H1 (cell line): ENCODE results near the gene IKZF3. TPM values are rescaled to one million over a fixed set of nuclear protein-coding genes. Genes with fewer than 3 reads are reported as not detected.

Source experiments
- CTCF ChIA-PET: fragments of 300-600 bp; sonication (Branson Sonifier 250); formaldehyde crosslinking; loops from one replicate; lab custom pipeline; 2021; ENCODE audit not compliant: partially characterized antibody; lab: Charles Lee
- POLR2A ChIA-PET: fragments of 300-600 bp; sonication (Branson Sonifier 250); formaldehyde crosslinking; loops from one replicate; lab custom pipeline; 2021; ENCODE audit warnings: inconsistent platforms; ENCODE audit not compliant: partially characterized antibody; lab: Charles Lee
- DNase-seq, 2 experiments: peaks; one replicate each; pipeline versions ENCODE4 v3.0.0 to v3.0.0-alpha.2; 2010 to 2022; ENCODE audit warnings: low spot score in 2 of 2, low read depth in 1 of 2, mixed read lengths in 1 of 2
- FAIRE-seq: peaks from 2 replicates; lab custom pipeline; 2011; peaks lifted over from hg19 to GRCh38; lab: Jason Lieb, UNC
- H2AFZ ChIP-seq: 2 replicates; pipeline ENCODE4 v1.8.1; 2012; ENCODE audit warnings: low read length, inconsistent platforms
- H2AK5ac ChIP-seq: 2 replicates; pipeline ENCODE4 v1.6.1; 2013; ENCODE audit warnings: low read depth, low read length
- H2BK120ac ChIP-seq: replicated peaks from 2 replicates; pipeline ENCODE3; 2013; ENCODE audit warnings: low read depth, low read length, inconsistent platforms
- H2BK12ac ChIP-seq: 2 replicates; pipeline ENCODE4 v1.6.1; 2013; ENCODE audit warnings: low read depth, low read length
- H2BK15ac ChIP-seq: 2 replicates; pipeline ENCODE4 v1.6.1; 2013; ENCODE audit warnings: low read length
- H2BK20ac ChIP-seq: 2 replicates; pipeline ENCODE4 v1.6.1; 2013; ENCODE audit warnings: low read length
- H2BK5ac ChIP-seq: 2 replicates; pipeline ENCODE4 v1.6.1; 2013; ENCODE audit warnings: low read depth, low read length
- H3K14ac ChIP-seq: 2 replicates; pipeline ENCODE4 v1.6.1; 2013; ENCODE audit warnings: inconsistent platforms; ENCODE audit not compliant: insufficient read length
- H3K18ac ChIP-seq: 2 replicates; pipeline ENCODE4 v1.6.1; 2013; ENCODE audit warnings: low read length; ENCODE audit errors: extremely low read depth
- H3K23ac ChIP-seq: 2 replicates; pipeline ENCODE4 v1.6.1; 2013; ENCODE audit warnings: inconsistent platforms; ENCODE audit not compliant: insufficient read length
- H3K23me2 ChIP-seq: 2 replicates; pipeline ENCODE4 v1.6.1; 2013; ENCODE audit warnings: low read depth, low read length
- H3K27ac ChIP-seq: 2 replicates; pipeline ENCODE4 v1.6.1; 2011; ENCODE audit warnings: low read depth, low read length, inconsistent platforms
- H3K27me3 ChIP-seq, 4 experiments: replicated peaks in 1 of 4; 1 replicate in 1 of 4; 2 replicates in 3 of 4; pipeline versions ENCODE4 v1.6.1 to v1.8.1; 2011 to 2013; ENCODE audit warnings: low read length in 3 of 4, mild to moderate bottlenecking in 3 of 4, inconsistent platforms in 2 of 4, mixed read lengths in 2 of 4, moderate library complexity in 1 of 4; ENCODE audit not compliant: control insufficient read depth in 3 of 4, insufficient read depth in 3 of 4; ENCODE audit errors: extremely low read depth in 1 of 4
- H3K36me3 ChIP-seq, 4 experiments: 2 replicates each; pipeline versions ENCODE4 v1.6.1 to v1.8.1; 2011 to 2013; ENCODE audit warnings: mild to moderate bottlenecking in 4 of 4, low read length in 3 of 4, moderate library complexity in 2 of 4, control low read depth in 1 of 4, inconsistent platforms in 1 of 4; ENCODE audit not compliant: insufficient read depth in 4 of 4, control insufficient read depth in 2 of 4
- H3K4ac ChIP-seq: replicated peaks from 2 replicates; pipeline ENCODE3; 2013; ENCODE audit warnings: low read length, low read depth, mixed read lengths, inconsistent platforms; ENCODE audit not compliant: insufficient read length
- H3K4me1 ChIP-seq, 4 experiments: replicated peaks in 1 of 4; 1 replicate in 1 of 4; 2 replicates in 3 of 4; pipeline versions ENCODE4 v1.6.1 to v1.8.1; 2011 to 2013; ENCODE audit warnings: low read length in 3 of 4, inconsistent platforms in 2 of 4, mixed read lengths in 1 of 4; ENCODE audit not compliant: insufficient read depth in 4 of 4, control insufficient read depth in 3 of 4
- H3K4me2 ChIP-seq, 2 experiments: 2 replicates each; pipeline versions ENCODE4 v1.6.1 to v1.8.1; 2011 to 2013; ENCODE audit warnings: low read depth in 2 of 2, low read length in 2 of 2, control low read depth in 1 of 2, inconsistent platforms in 1 of 2, mild to moderate bottlenecking in 1 of 2; ENCODE audit not compliant: insufficient read depth in 1 of 2
- H3K4me3 ChIP-seq, 4 experiments: fragments of 200-600, 300-600 bp in 1 of 4; sonication (generic), shearing (Covaris generic), sonication (Bioruptor Twin) in 1 of 4; 2 replicates each; pipeline versions ENCODE4 v1.5.1 to v1.8.1; 2011 to 2016; ENCODE audit warnings: low read length in 4 of 4, low read depth in 3 of 4, control low read depth in 2 of 4, inconsistent platforms in 2 of 4, mild to moderate bottlenecking in 2 of 4, mixed read lengths in 1 of 4, moderate library complexity in 1 of 4; ENCODE audit not compliant: insufficient read depth in 2 of 4; ENCODE audit errors: extremely low read depth in 1 of 4
- H3K56ac ChIP-seq: replicated peaks from 2 replicates; pipeline ENCODE3; 2013; ENCODE audit warnings: low read depth, mild to moderate bottlenecking, mixed read lengths, low read length, inconsistent platforms; ENCODE audit not compliant: insufficient read length
- H3K79me1 ChIP-seq: 2 replicates; pipeline ENCODE4 v1.6.1; 2013; ENCODE audit warnings: low read depth, low read length, control low read depth
- H3K79me2 ChIP-seq, 2 experiments: 2 replicates each; pipeline versions ENCODE4 v1.6.1 to v1.8.1; 2012 to 2013; ENCODE audit warnings: low read length in 2 of 2, mild to moderate bottlenecking in 2 of 2, inconsistent platforms in 1 of 2; ENCODE audit not compliant: insufficient read depth in 2 of 2, control insufficient read depth in 1 of 2
- H3K9ac ChIP-seq, 4 experiments: replicated peaks in 1 of 4; 1 replicate in 1 of 4; 2 replicates in 3 of 4; pipeline versions ENCODE4 v1.6.1 to v1.8.1; 2011 to 2013; ENCODE audit warnings: low read depth in 3 of 4, low read length in 3 of 4, control low read depth in 2 of 4, mild to moderate bottlenecking in 2 of 4, moderate library complexity in 2 of 4, inconsistent platforms in 1 of 4; ENCODE audit errors: extremely low read depth in 1 of 4
- H3K9me3 ChIP-seq, 2 experiments: 2 replicates each; pipeline versions ENCODE4 v1.6.1 to v1.8.1; 2012 to 2013; ENCODE audit warnings: mild to moderate bottlenecking in 2 of 2, moderate library complexity in 2 of 2, control low read depth in 1 of 2, inconsistent platforms in 1 of 2, low read depth in 1 of 2, low read length in 1 of 2, mixed read lengths in 1 of 2; ENCODE audit not compliant: insufficient read depth in 2 of 2
- H4K20me1 ChIP-seq, 2 experiments: replicated peaks in 1 of 2; 2 replicates each; pipeline versions ENCODE3 to v1.8.1; 2011 to 2013; ENCODE audit warnings: inconsistent platforms in 2 of 2, low read length in 2 of 2, mild to moderate bottlenecking in 1 of 2; ENCODE audit not compliant: insufficient read depth in 2 of 2, control insufficient read depth in 1 of 2
- H4K5ac ChIP-seq: 2 replicates; pipeline ENCODE4 v1.6.1; 2013; ENCODE audit warnings: low read length, low read depth, mixed read lengths, inconsistent platforms; ENCODE audit not compliant: insufficient read length
- H4K8ac ChIP-seq: 2 replicates; pipeline ENCODE4 v1.8.0; 2013; ENCODE audit warnings: mild to moderate bottlenecking, moderate library complexity, low read length, inconsistent platforms; ENCODE audit not compliant: insufficient read depth; ENCODE audit errors: extremely low read depth
- H4K91ac ChIP-seq: replicated peaks from 2 replicates; pipeline ENCODE3; 2013; ENCODE audit warnings: low read length, mixed read lengths, inconsistent platforms; ENCODE audit not compliant: insufficient read length
- BACH1 ChIP-seq: IDR thresholded peaks from 2 replicates; pipeline ENCODE4 v1.6.1; 2012; ENCODE audit warnings: low read length, improper control_type of control experiment
- BRCA1 ChIP-seq: IDR thresholded peaks from 2 replicates; pipeline ENCODE4 v1.6.1; 2012; ENCODE audit warnings: low read depth, low read length, improper control_type of control experiment
- CHD2 ChIP-seq: IDR thresholded peaks from 2 replicates; pipeline ENCODE4 v1.6.1; 2012; ENCODE audit warnings: low read length, improper control_type of control experiment
- FOSL1 ChIP-seq: IDR thresholded peaks from 2 replicates; pipeline ENCODE4 v1.6.1; 2011; ENCODE audit warnings: mild to moderate bottlenecking, low read depth, low read length, moderate library complexity; ENCODE audit not compliant: insufficient read depth
- GABPA ChIP-seq: IDR thresholded peaks from 2 replicates; pipeline ENCODE4 v1.6.1; 2011; ENCODE audit warnings: mild to moderate bottlenecking, low read length, moderate library complexity, borderline replicate concordance; ENCODE audit not compliant: insufficient read depth
- NANOG ChIP-seq: IDR thresholded peaks from 2 replicates; pipeline ENCODE4 v1.6.1; 2011; ENCODE audit warnings: low read length, low read depth, mild to moderate bottlenecking, inconsistent platforms; ENCODE audit not compliant: insufficient read depth, poor library complexity, severe bottlenecking
- SAP30 ChIP-seq: fragments of 300-600 bp; sonication (generic); IDR thresholded peaks from 2 replicates; pipeline ENCODE4 v1.7.1; 2012; ENCODE audit warnings: low read length, moderate library complexity, mild to moderate bottlenecking, inconsistent platforms; ENCODE audit not compliant: insufficient read depth, insufficient replicate concordance
- SIN3A ChIP-seq, 2 experiments: IDR thresholded peaks in 1 of 2; conservative IDR thresholded peaks in 1 of 2; 2 replicates each; pipeline ENCODE4 v1.6.1; 2011 to 2012; ENCODE audit warnings: low read length in 2 of 2, improper control_type of control experiment in 1 of 2, low read depth in 1 of 2, mild to moderate bottlenecking in 1 of 2
- SP1 ChIP-seq: IDR thresholded peaks from 2 replicates; pipeline ENCODE4 v1.6.1; 2011; ENCODE audit warnings: low read depth, low read length
- SP2 ChIP-seq: IDR thresholded peaks from 2 replicates; pipeline ENCODE4 v1.6.1; 2012; ENCODE audit warnings: mild to moderate bottlenecking, low read length, inconsistent platforms
- SP4 ChIP-seq: IDR thresholded peaks from 2 replicates; pipeline ENCODE4 v1.6.1; 2012; ENCODE audit warnings: low read length, inconsistent platforms
- ZNF274 ChIP-seq: IDR thresholded peaks from 2 replicates; pipeline ENCODE4 v1.7.0; 2012; ENCODE audit warnings: low read length, borderline replicate concordance; ENCODE audit errors: extremely low read depth
- WGBS, 2 experiments: shearing (Covaris generic) in 1 of 2; methylation state at CpG; one replicate each; pipeline versions ENCODE4 v1.1.6 to v1.1.7; 2013 to 2015; ENCODE audit warnings: low lambda C conversion rate in 2 of 2, mixed read lengths in 2 of 2, inconsistent platforms in 1 of 2, low coverage in 1 of 2, missing lambda C conversion rate in 1 of 2; ENCODE audit not compliant: insufficient replicate concordance in 2 of 2, insufficient coverage in 1 of 2, insufficient read length in 1 of 2; ENCODE audit errors: extremely low coverage in 1 of 2, missing lambda C conversion rate in 1 of 2; 5-methylcytosine and 5-hydroxymethylcytosine counted together
- polyA plus RNA-seq, 7 experiments: library from polyadenylated mRNA; depleted of rRNA in 3 of 7; stranded (reverse) in 5 of 7; unstranded in 2 of 7; fragments of >200 nt in 5 of 7; fragments of 200-250 nt in 2 of 7; gene quantifications; 1 replicate in 5 of 7; 2 replicates in 1 of 7; 4 replicates in 1 of 7; pipeline versions ENCODE4 v1.2.1 to v1.2.3, GENCODE V29; 2011 to 2013; ENCODE audit warnings: missing spikeins in 2 of 7, mixed read lengths in 2 of 7
- total RNA-seq: library from RNA; stranded (reverse); fragmentation: NEBNext Ultra II Directional; extraction: Animal tissue kit (Norgen Biotek cat#: 25700); gene quantifications from 2 replicates; pipeline ENCODE4 v1.2.1, GENCODE V29; 2021
- TF ChIP-seq, protein P1 (sequence below): IDR thresholded peaks from 2 replicates; pipeline ENCODE4 v1.6.1; 2012; ENCODE audit warnings: inconsistent platforms
- TF ChIP-seq, protein P2 (sequence below): IDR thresholded peaks from 2 replicates; pipeline ENCODE4 v1.6.1; 2012; ENCODE audit warnings: inconsistent platforms

The IKZF3 gene
- total and polyA plus RNA-seq, 2 of the 8 experiments (the other 6 are each of a cell fraction or from before 2014, with no cell fraction given): 0.23 to 0.56 TPM

GRCh38 chr17:39838057-39838456 is 26.1 kb downstream of the IKZF3 start:
- FAIRE-seq (no peak), DNase-seq (no peak)
- no peak overlapping the region for H2BK5ac ChIP-seq
- no peak overlapping the region for H2BK20ac ChIP-seq
- no peak overlapping the region for H2BK12ac ChIP-seq
- H3K9ac ChIP-seq: no peak overlapping the region
- no peaks in the 10 kb centered on the region for H3K23me2 ChIP-seq
- no peaks in the 10 kb centered on the region for H3K79me2 ChIP-seq
- no peak overlapping the region for H2BK120ac ChIP-seq
- no peak overlapping the region for H4K8ac ChIP-seq
- H4K5ac ChIP-seq: no peak overlapping the region
- no peak for TF ChIP-seq SP1
- no peak for TF ChIP-seq SIN3A (conservative IDR thresholded peaks at IDR 0.05 in 1 of 2, IDR thresholded peaks at IDR 0.05 in 1 of 2; ENCODE audit: low read depth in 1 of 2, low read length in 2 of 2)
- TF ChIP-seq BRCA1: no peak
- no peak for TF ChIP-seq SP2
- TF ChIP-seq NANOG: no peak
- TF ChIP-seq SP4: no peak
- no peak for TF ChIP-seq GABPA
- TF ChIP-seq BACH1: no peak
- TF ChIP-seq, protein P1, sequence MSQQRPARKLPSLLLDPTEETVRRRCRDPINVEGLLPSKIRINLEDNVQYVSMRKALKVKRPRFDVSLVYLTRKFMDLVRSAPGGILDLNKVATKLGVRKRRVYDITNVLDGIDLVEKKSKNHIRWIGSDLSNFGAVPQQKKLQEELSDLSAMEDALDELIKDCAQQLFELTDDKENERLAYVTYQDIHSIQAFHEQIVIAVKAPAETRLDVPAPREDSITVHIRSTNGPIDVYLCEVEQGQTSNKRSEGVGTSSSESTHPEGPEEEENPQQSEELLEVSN: no peak
- TF ChIP-seq, protein P2, sequence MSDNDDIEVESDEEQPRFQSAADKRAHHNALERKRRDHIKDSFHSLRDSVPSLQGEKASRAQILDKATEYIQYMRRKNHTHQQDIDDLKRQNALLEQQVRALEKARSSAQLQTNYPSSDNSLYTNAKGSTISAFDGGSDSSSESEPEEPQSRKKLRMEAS: no peak
- no peak for TF ChIP-seq ZNF274
- no peak for TF ChIP-seq SAP30
- no peak for TF ChIP-seq FOSL1
- TF ChIP-seq CHD2: no peak
- H3K27me3 ChIP-seq: no peaks in the 10 kb centered on the region
- H3K56ac ChIP-seq: no peak overlapping the region
- H2AK5ac ChIP-seq: no peak overlapping the region
- H3K23ac ChIP-seq: no peak overlapping the region
- no peak overlapping the region for H3K18ac ChIP-seq
- no peak overlapping the region for H3K14ac ChIP-seq
- H4K20me1 ChIP-seq: no peaks in the 10 kb centered on the region
- no peaks in the 10 kb centered on the region for H3K79me1 ChIP-seq
- H4K91ac ChIP-seq: no peak overlapping the region
- H3K4ac ChIP-seq: no peak overlapping the region
- H3K36me3 ChIP-seq: no peaks in the 10 kb centered on the region
- no peak overlapping the region for H3K4me3 ChIP-seq
- POLR2A ChIA-PET: no interaction called here
- 88% methylated on average over 1 of the region's 1 CpG; no CpG with 5 or more reads in 1 of the 2 experiments for WGBS, 2 experiments
- H3K4me2 ChIP-seq: no peak overlapping the region
- H2AFZ ChIP-seq: no peak overlapping the region
- H3K4me1 ChIP-seq: no peaks in the 10 kb centered on the region
- peaks cover 0 to 4% of the 10 kb centered on the region in 2 experiments; a peak in 1 of 4 replicates for H3K9me3 ChIP-seq
- H3K27ac ChIP-seq: no peak overlapping the region
- H2BK15ac ChIP-seq: no peak overlapping the region
- CTCF ChIA-PET: no interaction called here
